Effector memory CD8-positive, alpha-beta T cell (primary cell): ENCODE measurements around the gene HNRNPD.
"Not testable (repeated sequence)": the region's sequence is repeated elsewhere in the genome, so short reads cannot be mapped to it uniquely, and the experiment has no call there.

ENCODE experiments used
- ATAC-seq: fragments of 150-1000 bp; cut with Tn5 transposase; replicated peaks from 2 replicates; pipeline ENCODE4 v1.10.0; 2021; ENCODE audit warnings: mild to moderate bottlenecking, moderate library complexity
- DNase-seq, 3 experiments: peaks; one replicate each; pipeline ENCODE4 v3.0.0; 2021
- H3K27ac Mint-ChIP-seq, 2 donors: one replicate each; pipeline ENCODE4 v1.8.0; 2022; ENCODE audit warnings: mild to moderate bottlenecking in 2 of 2, mixed read lengths in 2 of 2, moderate library complexity in 2 of 2
- H3K27me3 Mint-ChIP-seq, 2 donors: one replicate each; pipeline ENCODE4 v1.8.0; 2022; ENCODE audit warnings: mixed read lengths in 2 of 2
- H3K36me3 Mint-ChIP-seq: one replicate; pipeline ENCODE4 v1.8.0; 2022; ENCODE audit warnings: mild to moderate bottlenecking, moderate library complexity, mixed read lengths; ENCODE audit not compliant: insufficient read depth
- H3K4me1 Mint-ChIP-seq, 2 donors: one replicate each; pipeline ENCODE4 v1.8.0; 2022; ENCODE audit warnings: low read depth in 2 of 2, mixed read lengths in 2 of 2
- H3K4me3 Mint-ChIP-seq, 2 donors: one replicate each; pipeline ENCODE4 v1.8.0; 2022; ENCODE audit warnings: mild to moderate bottlenecking in 2 of 2, mixed read lengths in 2 of 2, moderate library complexity in 2 of 2
- H3K9me3 Mint-ChIP-seq, 2 donors: one replicate each; pipeline ENCODE4 v1.8.0; 2022; ENCODE audit warnings: mixed read lengths in 2 of 2

Gene HNRNPD

GRCh38 chr4:82388405-82388804 lies 14.6 kb upstream of the HNRNPD start:
- Mint-ChIP-seq H3K27ac (no peak overlapping the region), H3K27me3 (peaks cover 0 to 18% of the 10 kb centered on the region in 2 donors), H3K9me3 (no peaks in the 10 kb centered on the region), H3K36me3 (no peaks in the 10 kb centered on the region), H3K4me3 (no peak overlapping the region), H3K4me1 (no peaks in the 10 kb centered on the region)
- DNase-seq (no peak), ATAC-seq (no peak)

GRCh38 chr4:82386312-82386711 lies 12.5 kb upstream of the HNRNPD start:
- ATAC-seq, DNase-seq, H3K27ac Mint-ChIP-seq, H3K36me3 Mint-ChIP-seq, H3K4me1 Mint-ChIP-seq, H3K9me3 Mint-ChIP-seq, H3K4me3 Mint-ChIP-seq: not testable (repeated sequence)
- H3K27me3 Mint-ChIP-seq = peaks cover 0 to 18% of the 10 kb centered on the region in 2 donors

GRCh38 chr4:82382751-82383150 lies 9.0 kb upstream of the HNRNPD start:
- no peak overlapping the region for H3K4me3 Mint-ChIP-seq
- DNase-seq = no peak
- H3K4me1 Mint-ChIP-seq = peaks cover 2 to 5% of the 10 kb centered on the region in 2 donors
- H3K27me3 Mint-ChIP-seq = peaks cover 0 to 18% of the 10 kb centered on the region in 2 donors
- H3K36me3 Mint-ChIP-seq = no peaks in the 10 kb centered on the region
- no peaks in the 10 kb centered on the region for H3K9me3 Mint-ChIP-seq
- no peak overlapping the region for H3K27ac Mint-ChIP-seq
- ATAC-seq = no peak

- no peaks in the 10 kb centered on the region for H3K36me3 Mint-ChIP-seq
- H3K27me3 Mint-ChIP-seq = peaks cover 0 to 18% of the 10 kb centered on the region in 2 donors
- DNase-seq (no peak), ATAC-seq (no peak)
- no peaks in the 10 kb centered on the region for H3K9me3 Mint-ChIP-seq
- H3K4me1 Mint-ChIP-seq = peaks cover 6% of the 10 kb centered on the region in 2 donors
- no peak overlapping the region for H3K27ac Mint-ChIP-seq
- no peak overlapping the region for H3K4me3 Mint-ChIP-seq
Observed at GRCh38 chr4:82381661-82382296, 8.0 kb upstream of the HNRNPD start.

GRCh38 chr4:82381235-82381634 lies 7.4 kb upstream of the HNRNPD start:
- ATAC-seq = no peak
- Mint-ChIP-seq H3K4me1 (peaks cover 10% of the 10 kb centered on the region in 2 donors), H3K4me3 (no peak overlapping the region), H3K27ac (no peak overlapping the region), H3K9me3 (no peaks in the 10 kb centered on the region), H3K36me3 (no peaks in the 10 kb centered on the region), H3K27me3 (peaks cover 0 to 15% of the 10 kb centered on the region in 2 donors)
- no peak for DNase-seq

- H3K27me3 Mint-ChIP-seq = peaks cover 0 to 11% of the 10 kb centered on the region in 2 donors
- peaks cover 13 to 14% of the 10 kb centered on the region in 2 donors for H3K4me1 Mint-ChIP-seq
- DNase-seq (no peak), ATAC-seq (peak; percentile 19)
- H3K36me3 Mint-ChIP-seq = no peaks in the 10 kb centered on the region
- H3K27ac Mint-ChIP-seq = no peak overlapping the region
- H3K9me3 Mint-ChIP-seq = no peaks in the 10 kb centered on the region
- no peak overlapping the region for H3K4me3 Mint-ChIP-seq
Observed at GRCh38 chr4:82380831-82381230, 7.0 kb upstream of the HNRNPD start.

- no peak overlapping the region for H3K4me3 Mint-ChIP-seq
- peak; percentile 32 for ATAC-seq
- H3K27ac Mint-ChIP-seq = no peak overlapping the region
Observed at GRCh38 chr4:82380344-82380743, 6.6 kb upstream of the HNRNPD start.

GRCh38 chr4:82376109-82376508 lies 2.3 kb upstream of the HNRNPD start:
- Mint-ChIP-seq H3K27ac (no peak overlapping the region), H3K4me1 (peaks cover 26 to 42% of the 10 kb centered on the region in 2 donors), H3K4me3 (peak overlapping the region; percentile 88 to 94), H3K36me3 (peaks cover 36% of the 10 kb centered on the region), H3K27me3 (no peaks in the 10 kb centered on the region), H3K9me3 (no peaks in the 10 kb centered on the region)
- DNase-seq (no peak), ATAC-seq (no peak)

More at GRCh38 chr4:82380344-82380743, 6.6 kb upstream of the HNRNPD start:
- Mint-ChIP-seq H3K4me1 (peaks cover 13 to 17% of the 10 kb centered on the region in 2 donors), H3K36me3 (no peaks in the 10 kb centered on the region), H3K27me3 (peaks cover 0 to 6% of the 10 kb centered on the region in 2 donors), H3K9me3 (no peaks in the 10 kb centered on the region)
- no peak for DNase-seq

GRCh38 chr4:82373486-82373815 lies 340 bp downstream of the HNRNPD start:
- Mint-ChIP-seq H3K9me3 (no peaks in the 10 kb centered on the region), H3K4me3 (peak overlapping the region; percentile 88 to 94), H3K4me1 (peaks cover 46 to 63% of the 10 kb centered on the region in 2 donors), H3K27ac (peak overlapping the region; percentile 97 to 99), H3K36me3 (peaks cover 58% of the 10 kb centered on the region), H3K27me3 (no peaks in the 10 kb centered on the region)
- no peak for DNase-seq
- peak; percentile 39 for ATAC-seq

GRCh38 chr4:82372517-82373485 lies 990 bp downstream of the HNRNPD start:
- peak; percentile 8 for ATAC-seq
- peaks cover 61% of the 10 kb centered on the region for H3K36me3 Mint-ChIP-seq
- peak overlapping the region; percentile 97 to 99 for H3K27ac Mint-ChIP-seq
- peaks cover 42 to 68% of the 10 kb centered on the region in 2 donors for H3K4me1 Mint-ChIP-seq
- peak overlapping the region; percentile 88 to 94 for H3K4me3 Mint-ChIP-seq
- DNase-seq = peak; percentile 30 to 44 (median 38)
- no peaks in the 10 kb centered on the region for H3K9me3 Mint-ChIP-seq
- no peaks in the 10 kb centered on the region for H3K27me3 Mint-ChIP-seq

GRCh38 chr4:82371497-82371896 lies 2.3 kb downstream of the HNRNPD start:
- Mint-ChIP-seq H3K4me1 (peaks cover 47 to 75% of the 10 kb centered on the region in 2 donors), H3K36me3 (peaks cover 73% of the 10 kb centered on the region), H3K4me3 (peak overlapping the region; percentile 88 to 94), H3K9me3 (no peaks in the 10 kb centered on the region), H3K27me3 (no peaks in the 10 kb centered on the region), H3K27ac (peak overlapping the region; percentile 97 to 99)
- no peak for DNase-seq
- ATAC-seq = no peak

- peaks cover 48 to 82% of the 10 kb centered on the region in 2 donors for H3K4me1 Mint-ChIP-seq
- no peaks in the 10 kb centered on the region for H3K9me3 Mint-ChIP-seq
- peak overlapping the region; percentile 43 to 94 for H3K4me3 Mint-ChIP-seq
- peak overlapping the region; percentile 79 to 83 for H3K27ac Mint-ChIP-seq
- DNase-seq = no peak
- ATAC-seq = peak; percentile 67
- peaks cover 75% of the 10 kb centered on the region for H3K36me3 Mint-ChIP-seq
- no peaks in the 10 kb centered on the region for H3K27me3 Mint-ChIP-seq
Observed at GRCh38 chr4:82367438-82368097, 6.2 kb downstream of the HNRNPD start.

GRCh38 chr4:82366431-82366830 lies 7.4 kb downstream of the HNRNPD start:
- H3K36me3 Mint-ChIP-seq = peaks cover 68% of the 10 kb centered on the region

More at GRCh38 chr4:82366431-82366830, 7.4 kb downstream of the HNRNPD start:
- Mint-ChIP-seq H3K4me1 (peaks cover 50 to 80% of the 10 kb centered on the region in 2 donors), H3K27ac (peak overlapping the region; percentile 79 to 83), H3K4me3 (peak overlapping the region; percentile 43 to 94)
- ATAC-seq, H3K27me3 Mint-ChIP-seq, DNase-seq, H3K9me3 Mint-ChIP-seq: not testable (repeated sequence)
